Posterior vena cava (tissue), 2 donors: Measurements from ENCODE around the gene ANO2. TPM values are rescaled to one million over a fixed set of nuclear protein-coding genes. Genes with fewer than 3 reads are reported as not detected.
"Not testable (repeated sequence)": the region's sequence is repeated elsewhere in the genome, so short reads cannot be mapped to it uniquely, and the experiment has no call there.

Experiments used
- DNase-seq: peaks from one replicate; pipeline ENCODE4 v3.0.0-alpha.2; 2020; ENCODE audit warnings: low spot score
- intact Hi-C, 2 donors: fragments of 100-400 bp; cut with DNase I; formaldehyde crosslinking; loops; one replicate each; pipeline versions ENCODE4 v1.14.1 to v1.14.2; 2022 to 2023
- total RNA-seq, 2 donors: library from RNA; stranded (reverse); fragmentation: NEBNext Ultra II Directional; extraction: Animal tissue kit (Norgen Biotek cat#: 25700); gene quantifications; one replicate each; pipeline ENCODE4 v1.2.1, GENCODE V29; 2021
- donor health status: DM: yes; HTN: yes; CAD: no.
- donor health status: DM: yes; HTN: yes; CAD: no.

Gene ANO2
- total RNA-seq, 2 donors from 2014 or later: 9.2 to 16.4 TPM

GRCh38 chr12:5554711-5555110, 390.3 kb downstream of the ANO2 start:
- intact Hi-C loops: no loop called here

GRCh38 chr12:5549011-5549410, 396.0 kb downstream of the ANO2 start:
- intact Hi-C loops: no loop called here
- DNase-seq: no peak

More at GRCh38 chr12:5554711-5555110, 390.3 kb downstream of the ANO2 start:
- DNase-seq: no peak

- intact Hi-C loops: no loop called here
- DNase-seq: no peak
These were observed 396.7 kb downstream of the ANO2 start for GRCh38 chr12:5548152-5548943.

- intact Hi-C loops: no loop called here
- no peak for DNase-seq
These were observed 398.4 kb downstream of the ANO2 start for GRCh38 chr12:5546616-5547015.

GRCh38 chr12:5537771-5538170, 407.3 kb downstream of the ANO2 start:
- intact Hi-C loops: no loop called here
- DNase-seq: no peak

GRCh38 chr12:5537026-5537615, 407.9 kb downstream of the ANO2 start:
- DNase-seq, intact Hi-C loops: not testable (repeated sequence)

GRCh38 chr12:5535541-5535940, 409.5 kb downstream of the ANO2 start:
- DNase-seq: no peak
- intact Hi-C loops: no loop called here

- intact Hi-C loops: no loop called here
- no peak for DNase-seq
These were observed 410.4 kb downstream of the ANO2 start for GRCh38 chr12:5534426-5535199.

GRCh38 chr12:5533368-5533767, 411.7 kb downstream of the ANO2 start:
- intact Hi-C loops: no loop called here
- DNase-seq: no peak

- intact Hi-C loops: loop anchor here in 1 of 2 donors (10.0 kb wide), 1 partner anchor 1611 kb away; no protein-coding TSS in a partner anchor
- DNase-seq: no peak
These were observed 419.2 kb downstream of the ANO2 start for GRCh38 chr12:5525783-5526367.

- DNase-seq: no peak
- intact Hi-C loops: loop anchor here in 1 of 2 donors (10.0 kb wide), 1 partner anchor 1610 kb away; no protein-coding TSS in a partner anchor
These were observed 420.2 kb downstream of the ANO2 start for GRCh38 chr12:5524769-5525436.

- no peak for DNase-seq
- intact Hi-C loops: loop anchor here in 1 of 2 donors (10.0 kb wide), 1 partner anchor 1609 kb away; no protein-coding TSS in a partner anchor
These were observed 420.8 kb downstream of the ANO2 start for GRCh38 chr12:5524116-5524768.

GRCh38 chr12:5523396-5524115, 421.5 kb downstream of the ANO2 start:
- no peak for DNase-seq
- intact Hi-C loops: loop anchor here in 1 of 2 donors (10.0 kb wide), 1 partner anchor 1609 kb away; no protein-coding TSS in a partner anchor

GRCh38 chr12:5522432-5523335, 422.4 kb downstream of the ANO2 start:
- no peak for DNase-seq
- intact Hi-C loops: loop anchor here in 1 of 2 donors (10.0 kb wide), 1 partner anchor 1608 kb away; no protein-coding TSS in a partner anchor

GRCh38 chr12:5521456-5522325, 423.4 kb downstream of the ANO2 start:
- intact Hi-C loops: loop anchor here in 1 of 2 donors (10.0 kb wide), 1 partner anchor 1607 kb away; no protein-coding TSS in a partner anchor
- DNase-seq: no peak

GRCh38 chr12:5520831-5521230, 424.2 kb downstream of the ANO2 start:
- intact Hi-C loops: loop anchor here in 1 of 2 donors (10.0 kb wide), 1 partner anchor 1606 kb away; no protein-coding TSS in a partner anchor
- no peak for DNase-seq
